DMS79 (cell line): Measurements from ENCODE around the gene MPG.
"Not testable (repeated sequence)": the region's sequence is repeated elsewhere in the genome, so short reads cannot be mapped to it uniquely, and the experiment has no call there.

Source experiments
- DNase-seq: peaks from one replicate; lab custom pipeline; 2025; lab: John Stamatoyannopoulos, UW

The MPG gene

DNA sequence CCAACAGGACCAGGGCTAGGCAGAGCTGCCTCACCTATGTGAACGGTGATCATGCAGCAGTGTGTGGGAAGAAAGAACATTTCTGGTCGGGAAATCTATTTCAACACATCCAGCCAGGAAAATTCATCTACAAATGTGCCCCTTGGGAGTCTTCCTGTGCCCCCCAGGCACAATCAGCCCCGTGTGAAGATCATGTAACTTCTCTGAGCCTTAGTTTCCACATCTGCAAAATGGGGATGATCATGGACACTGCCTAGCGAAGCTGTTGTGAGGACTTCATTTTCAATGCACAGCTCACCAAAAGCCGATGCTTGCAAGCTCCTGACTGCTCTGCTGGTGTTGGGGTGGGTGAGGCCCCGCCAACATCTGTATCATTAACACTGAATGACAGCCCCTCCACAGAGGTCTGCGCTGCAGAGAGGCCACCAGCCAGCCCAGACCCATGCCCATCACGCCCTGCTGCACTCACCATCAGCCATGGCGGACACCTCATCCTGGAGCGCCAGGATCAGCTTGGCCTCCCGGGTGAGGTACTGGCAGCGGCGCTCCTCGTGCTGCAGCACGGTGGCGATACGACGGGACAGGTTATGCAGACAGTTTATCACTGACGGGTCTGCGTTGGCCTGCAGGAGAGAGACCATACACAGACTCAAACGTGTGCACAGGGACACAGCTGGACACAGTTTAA is 34.3 kb downstream of the MPG start:
- DNase-seq, result no peak

GRCh38 chr16:114327-114726 is 36.3 kb downstream of the MPG start:
- no peak for DNase-seq

- DNase-seq, result no peak
Observed at GRCh38 chr16:116015-116414, 38.0 kb downstream of the MPG start.

- peak; percentile 73 for DNase-seq
Observed at GRCh38 chr16:117379-118365, 39.6 kb downstream of the MPG start.

DNA sequence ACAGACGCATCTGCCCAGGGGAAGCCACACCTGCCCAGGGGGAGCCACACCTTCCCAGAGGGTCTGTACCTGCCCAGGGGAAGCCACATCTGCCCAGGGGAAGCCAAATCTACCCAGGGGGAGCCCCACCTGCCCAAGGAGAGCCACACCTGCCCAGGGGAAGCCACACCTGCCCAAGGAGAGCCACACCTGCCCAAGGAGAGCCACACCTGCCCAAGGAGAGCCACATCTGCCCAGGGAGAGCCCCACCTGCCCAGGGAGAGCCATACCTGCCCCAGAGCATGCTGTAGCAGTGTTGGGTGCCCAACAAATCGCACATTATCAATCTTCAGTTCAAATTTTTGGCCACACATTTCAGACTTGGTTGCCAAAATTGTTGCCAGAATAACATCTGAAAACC is 40.8 kb downstream of the MPG start:
- DNase-seq, result no peak

GRCh38 chr16:119295-119694 is 41.3 kb downstream of the MPG start:
- no peak for DNase-seq

- DNase-seq, result no peak
Observed at GRCh38 chr16:119835-120491, 41.9 kb downstream of the MPG start.

DNA sequence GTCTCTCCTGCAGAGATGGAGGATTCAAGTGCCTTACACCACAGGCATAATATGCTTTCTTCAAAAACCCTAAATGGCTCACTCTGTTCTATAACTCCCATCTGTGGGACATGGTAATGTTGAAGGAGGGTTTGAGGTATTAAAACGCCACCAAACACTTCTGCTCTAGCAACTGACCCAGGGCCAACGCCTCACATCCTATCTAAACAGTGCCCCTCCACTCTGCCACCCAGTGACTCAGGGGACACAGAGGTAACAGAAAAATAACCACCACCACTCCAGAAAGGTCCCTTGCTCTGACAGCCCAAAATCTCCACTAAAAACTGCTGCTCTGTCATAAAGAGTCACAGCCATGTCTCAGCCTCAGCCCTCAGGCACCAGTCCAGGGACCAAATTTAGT is 42.7 kb downstream of the MPG start:
- DNase-seq, result no peak

DNA sequence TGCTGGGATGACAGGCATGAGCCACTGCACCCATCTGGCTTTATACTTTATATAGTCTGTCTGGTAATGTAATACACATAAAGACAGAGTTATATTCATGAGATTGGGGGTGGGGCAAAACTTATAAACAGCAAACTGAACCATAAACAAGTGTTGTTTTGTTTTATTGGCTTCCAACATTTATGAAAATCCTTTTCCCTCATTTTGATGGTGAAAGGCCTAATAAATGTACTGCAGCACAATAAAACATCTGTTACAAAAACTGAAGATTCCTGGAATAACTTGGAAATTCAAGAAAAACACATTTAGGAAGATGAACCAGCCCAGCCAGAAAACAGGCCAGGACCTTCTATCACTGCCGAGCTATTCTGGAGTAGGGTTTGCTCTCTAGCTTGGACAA is 44.3 kb downstream of the MPG start:
- DNase-seq, result no peak

DNA sequence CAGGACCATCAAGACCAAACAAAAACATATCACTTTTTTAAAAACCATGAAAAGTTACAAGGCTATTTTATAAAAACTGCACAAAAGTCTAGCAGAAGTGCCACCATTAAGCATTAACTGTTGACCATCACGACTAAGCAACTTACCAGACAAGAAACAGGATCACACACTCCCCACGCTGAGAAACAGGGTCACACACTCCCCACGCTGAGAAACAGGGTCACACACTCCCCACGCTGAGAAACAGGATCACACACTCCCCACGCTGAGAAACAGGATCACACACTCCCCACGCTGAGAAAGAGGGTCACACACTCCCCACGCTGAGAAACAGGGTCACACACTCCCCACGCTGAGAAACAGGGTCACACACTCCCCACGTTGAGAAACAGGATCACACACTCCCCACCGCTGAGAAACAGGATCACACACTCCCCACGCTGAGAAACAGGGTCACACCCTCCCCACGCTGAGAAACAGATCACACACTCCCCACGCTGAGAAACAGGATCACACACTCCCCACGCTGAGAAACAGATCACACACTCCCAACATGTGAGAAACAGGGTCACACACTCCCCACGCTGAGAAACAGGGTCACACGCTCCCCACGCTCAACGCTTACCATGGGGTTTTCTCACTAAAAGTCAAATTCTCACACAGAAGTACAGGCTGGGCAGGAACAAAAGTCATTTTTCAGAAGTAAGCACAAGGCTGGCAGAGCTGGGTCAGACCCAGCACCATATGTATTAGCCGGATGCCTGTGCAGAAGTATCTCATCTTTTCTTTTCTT is 45.7 kb downstream of the MPG start:
- not testable (repeated sequence) for DNase-seq

- no peak for DNase-seq
Observed at GRCh38 chr16:125011-125410, 47.0 kb downstream of the MPG start.

- no peak for DNase-seq
Observed at GRCh38 chr16:129075-129474, 51.0 kb downstream of the MPG start.

GRCh38 chr16:130533-131173 is 52.6 kb downstream of the MPG start:
- DNase-seq, result no peak

- DNase-seq, result no peak
Observed at GRCh38 chr16:132120-132519, 54.1 kb downstream of the MPG start.

- DNase-seq, result no peak
Observed at GRCh38 chr16:133716-134115, 55.7 kb downstream of the MPG start.
